Measurements from ENCODE around the gene BRAF. TPM values are rescaled to one million over a fixed set of nuclear protein-coding genes. Genes with fewer than 3 reads are reported as not detected.

BRAF gene
- total RNA-seq, 1 donor from 2014 or later, result 40.2 TPM

DNA sequence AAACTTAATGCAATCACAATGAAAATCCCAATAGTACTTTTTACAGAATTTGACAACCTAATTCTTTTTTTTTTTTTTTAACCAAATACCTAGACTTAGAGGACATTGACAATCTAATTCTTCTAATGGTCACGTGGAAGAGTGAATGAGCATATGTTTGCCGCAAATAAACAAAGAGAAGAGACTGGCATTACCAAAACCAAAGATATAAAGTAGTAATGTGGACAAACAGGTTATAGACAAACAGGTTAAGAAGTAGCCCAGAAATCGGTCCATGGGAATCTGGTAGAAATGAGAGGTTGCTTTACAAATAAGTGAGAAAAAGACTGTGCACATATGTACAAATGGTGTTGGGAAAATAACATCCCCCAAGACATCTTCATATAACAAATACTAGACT is 27.7 kb downstream of the BRAF start:
- Histone ChIP-seq H3K4me1 (no peaks in the 10 kb centered on the region), H3K9me3 (no peaks in the 10 kb centered on the region), H3K36me3 (no peaks in the 10 kb centered on the region), H3K4me3 (no peak overlapping the region), H3K27me3 (no peaks in the 10 kb centered on the region), H3K27ac (no peak overlapping the region)
- ATAC-seq (no peak), DNase-seq (no peak)
- TF ChIP-seq, protein P1, sequence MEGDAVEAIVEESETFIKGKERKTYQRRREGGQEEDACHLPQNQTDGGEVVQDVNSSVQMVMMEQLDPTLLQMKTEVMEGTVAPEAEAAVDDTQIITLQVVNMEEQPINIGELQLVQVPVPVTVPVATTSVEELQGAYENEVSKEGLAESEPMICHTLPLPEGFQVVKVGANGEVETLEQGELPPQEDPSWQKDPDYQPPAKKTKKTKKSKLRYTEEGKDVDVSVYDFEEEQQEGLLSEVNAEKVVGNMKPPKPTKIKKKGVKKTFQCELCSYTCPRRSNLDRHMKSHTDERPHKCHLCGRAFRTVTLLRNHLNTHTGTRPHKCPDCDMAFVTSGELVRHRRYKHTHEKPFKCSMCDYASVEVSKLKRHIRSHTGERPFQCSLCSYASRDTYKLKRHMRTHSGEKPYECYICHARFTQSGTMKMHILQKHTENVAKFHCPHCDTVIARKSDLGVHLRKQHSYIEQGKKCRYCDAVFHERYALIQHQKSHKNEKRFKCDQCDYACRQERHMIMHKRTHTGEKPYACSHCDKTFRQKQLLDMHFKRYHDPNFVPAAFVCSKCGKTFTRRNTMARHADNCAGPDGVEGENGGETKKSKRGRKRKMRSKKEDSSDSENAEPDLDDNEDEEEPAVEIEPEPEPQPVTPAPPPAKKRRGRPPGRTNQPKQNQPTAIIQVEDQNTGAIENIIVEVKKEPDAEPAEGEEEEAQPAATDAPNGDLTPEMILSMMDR (IDR thresholded peaks at IDR 0.05), result no peak
- intact Hi-C loops (cut with DNase I), result no loop called here

GRCh38 chr7:140889645-140890044 is 35.1 kb downstream of the BRAF start:
- intact Hi-C loops (cut with DNase I), result no loop called here
- no peak for ATAC-seq
- Histone ChIP-seq H3K4me1 (no peaks in the 10 kb centered on the region), H3K27me3 (no peaks in the 10 kb centered on the region), H3K9me3 (no peaks in the 10 kb centered on the region), H3K27ac (no peak overlapping the region), H3K36me3 (no peaks in the 10 kb centered on the region), H3K4me3 (no peak overlapping the region)
- DNase-seq, result no peak
- TF ChIP-seq, protein P1 (IDR thresholded peaks at IDR 0.05), result no peak

DNA sequence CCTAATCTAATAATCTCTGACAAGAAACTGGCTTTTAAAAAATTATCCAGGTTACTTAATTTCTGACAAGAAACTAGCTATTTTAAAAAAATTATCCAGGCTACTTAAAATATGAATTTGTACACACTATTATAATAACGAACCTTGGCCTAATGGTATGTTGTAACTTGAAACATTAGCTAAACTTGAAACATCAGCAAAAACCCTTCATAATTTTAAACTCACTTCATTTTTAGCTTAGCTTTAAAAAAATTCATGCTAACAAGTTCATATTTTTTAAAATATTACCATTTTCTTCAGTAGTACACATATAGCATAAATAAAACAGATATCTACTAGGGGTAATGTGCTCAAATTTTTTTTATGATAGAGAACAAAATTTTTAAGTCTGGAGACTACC is 35.6 kb downstream of the BRAF start:
- no peaks in the 10 kb centered on the region for H3K4me1 ChIP-seq
- DNase-seq (no peak), ATAC-seq (no peak)
- TF ChIP-seq, protein P1 (IDR thresholded peaks at IDR 0.05), result no peak
- H3K9me3 ChIP-seq, result no peaks in the 10 kb centered on the region
- no peak overlapping the region for H3K27ac ChIP-seq
- no peaks in the 10 kb centered on the region for H3K36me3 ChIP-seq
- H3K4me3 ChIP-seq, result no peak overlapping the region
- intact Hi-C loops (cut with DNase I), result no loop called here
- no peaks in the 10 kb centered on the region for H3K27me3 ChIP-seq

DNA sequence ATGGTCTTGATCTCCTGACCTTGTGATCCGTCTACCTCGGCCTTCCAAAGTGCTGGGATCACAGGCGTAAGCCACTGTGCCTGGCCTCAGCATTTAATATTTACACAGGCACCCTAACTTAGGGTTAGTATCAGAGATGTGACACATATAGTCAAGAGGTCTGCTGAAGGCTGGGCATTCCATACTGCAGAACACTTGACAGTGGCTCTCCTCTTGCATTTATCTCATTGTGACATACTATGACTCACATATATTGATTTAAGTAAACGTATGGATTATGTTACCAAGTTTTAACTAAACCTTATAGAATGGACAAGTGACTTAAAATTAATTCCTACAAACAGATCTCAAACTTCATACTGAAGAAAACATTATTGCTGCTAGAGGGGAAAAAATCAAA is 36.6 kb downstream of the BRAF start:
- ATAC-seq (no peak), DNase-seq (no peak)
- intact Hi-C loops (cut with DNase I), result no loop called here
- no peaks in the 10 kb centered on the region for H3K27me3 ChIP-seq
- H3K9me3 ChIP-seq, result no peaks in the 10 kb centered on the region
- H3K4me3 ChIP-seq, result no peak overlapping the region
- H3K36me3 ChIP-seq, result no peaks in the 10 kb centered on the region
- H3K27ac ChIP-seq, result no peak overlapping the region
- no peaks in the 10 kb centered on the region for H3K4me1 ChIP-seq
- TF ChIP-seq, protein P1 (IDR thresholded peaks at IDR 0.05), result no peak

DNA sequence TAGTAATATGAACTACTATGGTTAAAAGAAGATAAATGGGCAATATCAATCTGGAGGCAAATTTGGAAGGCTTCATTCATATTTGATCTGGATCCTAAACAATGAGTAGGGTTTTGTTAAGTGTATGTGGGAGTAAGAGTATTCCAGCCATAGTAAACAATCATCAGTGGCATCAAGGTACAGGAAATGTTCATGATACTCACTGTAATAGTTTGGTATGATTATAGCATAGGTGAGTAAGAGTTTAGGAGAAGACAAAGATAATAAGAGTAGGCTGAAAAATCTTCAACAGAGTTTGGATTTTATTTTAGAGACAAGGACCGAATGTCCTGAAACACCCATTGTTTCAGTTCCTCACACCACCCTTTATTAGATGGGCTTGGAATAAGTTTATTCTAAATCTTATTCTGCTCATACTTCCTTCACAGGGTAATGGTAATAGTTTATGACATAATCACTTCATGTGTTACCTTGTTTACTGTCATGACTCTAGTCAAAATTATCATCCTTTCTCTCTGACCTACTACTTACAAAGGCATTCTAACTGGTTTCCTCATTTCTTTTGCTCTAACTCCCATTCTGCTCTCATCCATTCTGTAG is 38.9 kb downstream of the BRAF start:
- intact Hi-C loops (cut with DNase I), result no loop called here

More for the DNA sequence above, 38.9 kb downstream of the BRAF start:
- DNase-seq, result no peak
- no peak overlapping the region for H3K27ac ChIP-seq
- H3K36me3 ChIP-seq, result no peaks in the 10 kb centered on the region
- no peaks in the 10 kb centered on the region for H3K9me3 ChIP-seq
- TF ChIP-seq, protein P1 (IDR thresholded peaks at IDR 0.05), result no peak
- H3K4me3 ChIP-seq, result no peak overlapping the region
- no peaks in the 10 kb centered on the region for H3K27me3 ChIP-seq
- ATAC-seq, result no peak
- H3K4me1 ChIP-seq, result no peaks in the 10 kb centered on the region
